Omental fat pad (tissue), 4 donors: ENCODE measurements around the gene PRKAR1B. TPM values are rescaled to one million over a fixed set of nuclear protein-coding genes. Genes with fewer than 3 reads are reported as not detected.
"Not testable (repeated sequence)": the region's sequence is repeated elsewhere in the genome, so short reads cannot be mapped to it uniquely, and the experiment has no call there.

ENCODE experiments used
- ATAC-seq: fragments of 150-250 bp; one replicate; pipeline ENCODE4 v1.9.1; 2016; ENCODE audit warnings: mild to moderate bottlenecking, moderate library complexity; ENCODE audit not compliant: low FRiP score
- DNase-seq: peaks from one replicate; pipeline ENCODE4 v3.0.0-alpha.2; 2019; ENCODE audit warnings: low spot score
- total RNA-seq, 4 donors: library from RNA; depleted of rRNA; stranded (reverse); fragments of >200 nt; gene quantifications; one replicate each; pipeline ENCODE4 v1.1.0, GENCODE V29; 2016
- TF ChIP-seq, protein P1 (sequence below), 3 donors: fragments of 450-650 bp; IDR thresholded peaks; one replicate each; pipeline ENCODE4 v1.5.1; 2016 to 2017; ENCODE audit warnings: antibody characterized with exemption in 3 of 3, mild to moderate bottlenecking in 3 of 3, moderate library complexity in 2 of 3

The PRKAR1B gene
- total RNA-seq, 4 donors from 2014 or later: 9.0 to 11.4 (median 10.3) TPM

DNA sequence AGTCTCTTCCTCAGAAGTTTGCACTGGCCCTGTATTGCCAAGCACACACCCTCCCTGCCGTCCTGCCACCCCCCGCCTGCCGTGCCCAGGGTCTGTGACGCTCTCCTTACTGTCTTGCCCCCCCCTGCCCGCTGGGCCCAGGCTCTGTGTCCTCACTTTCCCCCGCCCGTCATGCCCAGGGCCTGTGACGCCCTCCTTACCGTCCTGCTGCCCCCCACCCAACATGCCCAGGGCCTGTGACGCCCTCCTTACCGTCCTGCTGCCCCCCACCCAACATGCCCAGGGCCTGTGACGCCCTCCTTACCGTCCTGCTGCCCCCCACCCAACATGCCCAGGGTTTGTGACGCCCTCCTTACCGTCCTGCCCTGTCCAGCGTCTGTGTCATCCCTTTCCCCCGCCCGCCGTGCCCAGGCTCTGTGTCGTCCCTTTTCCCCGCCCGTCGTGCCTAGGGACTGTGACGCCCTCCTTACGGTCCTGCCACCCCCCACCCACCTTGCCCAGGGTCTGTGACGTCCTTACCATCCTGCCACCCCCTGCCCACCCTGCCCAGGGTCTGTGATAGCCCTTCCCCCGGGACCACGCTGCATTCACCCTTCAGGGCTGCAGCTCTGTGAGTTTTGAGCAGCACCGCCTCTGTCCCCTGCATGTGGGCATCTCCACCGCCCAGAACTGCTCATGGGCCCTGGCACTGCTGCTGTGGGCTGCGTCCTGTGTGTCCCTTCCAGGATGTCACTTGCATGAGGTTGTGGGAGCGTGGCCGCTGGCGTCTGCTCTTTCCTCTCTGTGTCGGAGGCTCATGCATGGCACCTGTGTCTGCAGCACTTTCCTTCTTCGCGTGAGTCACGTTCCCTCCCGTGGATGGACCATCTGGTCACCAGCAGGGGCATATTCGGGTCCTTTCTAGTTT is 19.3 kb upstream of the PRKAR1B start:
- no peak for ATAC-seq
- DNase-seq: no peak
- TF ChIP-seq, protein P1, sequence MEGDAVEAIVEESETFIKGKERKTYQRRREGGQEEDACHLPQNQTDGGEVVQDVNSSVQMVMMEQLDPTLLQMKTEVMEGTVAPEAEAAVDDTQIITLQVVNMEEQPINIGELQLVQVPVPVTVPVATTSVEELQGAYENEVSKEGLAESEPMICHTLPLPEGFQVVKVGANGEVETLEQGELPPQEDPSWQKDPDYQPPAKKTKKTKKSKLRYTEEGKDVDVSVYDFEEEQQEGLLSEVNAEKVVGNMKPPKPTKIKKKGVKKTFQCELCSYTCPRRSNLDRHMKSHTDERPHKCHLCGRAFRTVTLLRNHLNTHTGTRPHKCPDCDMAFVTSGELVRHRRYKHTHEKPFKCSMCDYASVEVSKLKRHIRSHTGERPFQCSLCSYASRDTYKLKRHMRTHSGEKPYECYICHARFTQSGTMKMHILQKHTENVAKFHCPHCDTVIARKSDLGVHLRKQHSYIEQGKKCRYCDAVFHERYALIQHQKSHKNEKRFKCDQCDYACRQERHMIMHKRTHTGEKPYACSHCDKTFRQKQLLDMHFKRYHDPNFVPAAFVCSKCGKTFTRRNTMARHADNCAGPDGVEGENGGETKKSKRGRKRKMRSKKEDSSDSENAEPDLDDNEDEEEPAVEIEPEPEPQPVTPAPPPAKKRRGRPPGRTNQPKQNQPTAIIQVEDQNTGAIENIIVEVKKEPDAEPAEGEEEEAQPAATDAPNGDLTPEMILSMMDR (IDR thresholded peaks at IDR 0.05): no peak

DNA sequence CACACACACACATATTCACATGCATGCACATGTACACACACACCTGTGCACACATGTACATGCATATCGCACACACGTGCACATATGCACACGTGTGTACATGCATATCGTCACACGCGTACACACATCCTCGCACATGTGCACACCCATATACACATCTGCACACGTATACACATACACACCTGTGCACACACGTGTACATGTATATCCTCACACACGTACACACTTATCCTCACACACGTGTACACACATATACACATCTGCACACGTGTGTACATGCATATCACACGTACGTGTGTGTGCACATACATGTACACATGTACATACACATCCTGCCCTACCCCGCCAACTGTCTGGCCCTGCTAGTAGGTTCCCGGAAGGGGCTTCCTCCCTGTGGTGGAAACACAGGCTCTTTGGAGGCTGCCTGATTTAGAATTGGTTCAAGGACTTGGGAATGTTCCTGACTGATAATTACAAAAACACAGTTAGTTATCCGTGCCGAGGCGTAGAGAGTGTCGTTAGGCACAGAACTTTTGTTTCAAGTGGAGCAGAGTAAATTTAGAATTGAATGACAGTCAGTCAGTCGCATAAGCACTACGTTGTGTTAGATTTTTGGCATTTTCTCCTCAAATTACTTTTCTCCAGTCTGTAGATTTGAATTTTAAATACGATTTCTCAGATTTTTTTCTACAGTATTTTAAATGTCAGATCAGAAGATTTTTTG is 18.5 kb upstream of the PRKAR1B start:
- TF ChIP-seq, protein P1 (IDR thresholded peaks at IDR 0.05): no peak
- ATAC-seq: no peak
- DNase-seq: no peak

DNA sequence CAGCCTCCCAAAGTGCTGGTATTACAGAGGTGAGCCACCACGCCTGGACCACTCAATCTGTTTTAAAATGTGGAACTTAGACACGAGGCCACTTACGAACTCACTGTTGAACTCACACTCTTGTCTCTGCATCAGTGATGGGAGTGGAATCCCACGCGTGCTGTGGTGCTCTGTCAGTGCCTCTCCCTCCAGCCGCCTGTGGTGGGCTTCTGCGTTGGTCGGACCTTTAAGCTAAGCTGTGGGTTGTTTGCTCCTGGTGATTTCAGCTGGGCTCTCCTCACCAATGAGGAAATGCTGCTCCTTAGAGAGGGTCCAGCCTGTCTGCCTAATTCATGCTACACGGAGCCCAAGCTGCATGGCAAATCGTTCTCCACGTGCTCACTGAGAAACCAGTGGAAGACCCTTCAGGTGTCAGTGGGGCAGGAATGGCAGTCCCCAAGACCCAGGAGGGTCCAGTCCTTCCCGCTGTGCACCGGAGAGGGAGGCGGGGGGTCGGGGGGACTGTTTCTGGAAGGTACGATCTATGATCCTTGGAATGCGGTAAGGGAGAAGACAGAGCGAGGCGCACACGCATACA is 17.9 kb upstream of the PRKAR1B start:
- ATAC-seq (no peak), DNase-seq (no peak)
- TF ChIP-seq, protein P1 (IDR thresholded peaks at IDR 0.05): no peak

DNA sequence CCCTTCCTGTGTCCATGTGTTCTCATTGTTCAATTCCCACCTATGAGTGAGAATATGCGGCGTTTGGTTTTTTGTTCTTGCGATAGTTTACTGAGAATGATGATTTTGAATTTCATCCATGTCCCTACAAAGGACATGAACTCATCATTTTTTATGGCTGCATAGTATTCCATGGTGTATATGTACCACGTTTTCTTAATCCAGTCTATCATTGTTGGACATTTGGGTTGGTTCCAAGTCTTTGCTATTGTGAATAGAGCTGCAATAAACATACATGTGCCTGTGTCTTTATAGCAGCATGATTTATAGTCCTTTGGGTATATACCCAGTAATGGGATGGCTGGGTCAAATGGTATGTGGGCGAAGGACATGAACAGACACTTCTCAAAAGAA is 17.0 kb upstream of the PRKAR1B start:
- not testable (repeated sequence) for DNase-seq, ATAC-seq

DNA sequence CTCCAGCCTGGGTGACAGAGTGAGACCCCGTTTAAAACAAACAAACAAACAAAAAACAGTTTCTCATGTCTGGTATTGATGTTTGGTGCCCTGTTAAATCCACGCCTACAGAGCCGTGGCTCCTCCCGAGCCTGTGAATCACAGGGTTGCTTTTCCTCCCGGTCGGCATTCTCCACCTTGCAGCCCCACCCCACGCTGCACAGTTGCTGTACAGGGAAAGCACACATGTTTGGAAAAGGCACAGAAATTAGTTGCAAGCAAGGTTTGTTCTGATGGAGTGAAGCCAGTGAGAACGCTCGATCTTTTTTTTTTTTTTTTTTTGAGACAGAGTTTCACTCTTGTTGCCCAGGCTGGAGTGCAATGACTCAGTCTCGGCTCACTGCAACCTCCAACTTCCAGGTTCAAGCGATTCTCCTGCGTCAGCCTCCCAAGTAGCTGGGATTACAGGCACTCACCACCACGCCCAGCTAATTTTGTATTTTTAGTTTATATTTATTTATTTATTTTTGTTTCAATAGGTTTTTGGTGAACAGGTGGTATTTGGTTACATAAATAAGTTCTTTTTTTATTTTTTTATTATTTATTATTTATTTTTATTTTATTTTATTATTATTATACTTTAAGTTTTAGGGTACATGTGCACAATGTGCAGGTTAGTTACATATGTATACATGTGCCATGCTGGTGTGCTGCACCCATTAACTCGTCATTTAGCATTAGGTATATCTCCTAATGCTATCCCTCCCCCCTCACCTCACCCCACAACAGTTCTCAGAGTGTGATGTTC is 16.5 kb upstream of the PRKAR1B start:
- not testable (repeated sequence) for ATAC-seq, DNase-seq

DNA sequence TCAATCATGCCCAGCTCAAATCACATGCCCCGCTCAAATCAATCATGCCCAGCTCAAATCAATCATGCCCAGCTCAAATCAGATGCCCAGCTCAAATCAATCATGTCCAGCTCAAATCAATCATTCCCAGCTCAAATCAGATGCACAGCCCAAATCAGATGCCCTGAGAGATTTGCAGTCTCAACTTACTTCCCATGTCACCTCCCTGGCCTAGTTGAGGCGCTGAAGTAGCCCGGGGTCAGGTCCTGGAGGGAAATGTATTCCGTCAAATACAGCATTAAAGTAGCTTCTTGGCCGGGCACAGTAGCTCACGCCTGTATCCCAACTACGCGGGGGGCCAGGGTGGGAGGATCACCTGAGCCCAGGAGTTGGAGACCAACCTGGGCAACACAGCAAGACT is 15.7 kb upstream of the PRKAR1B start:
- DNase-seq (no peak), ATAC-seq (no peak)
- TF ChIP-seq, protein P1 (IDR thresholded peaks at IDR 0.05): no peak

DNA sequence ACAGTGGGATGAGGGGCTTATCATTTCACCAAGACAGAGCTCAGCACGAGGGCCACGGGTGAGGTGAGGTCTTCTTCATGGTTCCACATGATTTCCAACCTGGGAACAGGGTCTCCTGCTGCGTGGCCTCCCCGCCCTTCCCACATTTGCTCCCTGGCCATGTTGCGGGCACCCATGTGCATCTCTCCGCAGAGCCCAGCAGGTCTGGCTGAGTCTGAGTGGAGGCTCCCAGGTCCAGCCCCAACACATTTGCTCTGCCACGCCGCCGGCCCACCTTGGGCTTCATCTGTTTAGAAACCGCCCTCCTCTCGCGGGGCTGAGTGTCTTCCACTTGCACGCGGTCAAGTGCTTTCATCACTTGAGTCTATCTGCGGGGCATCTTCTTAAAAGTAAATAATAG is 14.8 kb upstream of the PRKAR1B start:
- ATAC-seq (no peak), DNase-seq (no peak)
- TF ChIP-seq, protein P1 (IDR thresholded peaks at IDR 0.05): no peak
